Testis (tissue), 3 donors: ENCODE data around the gene SIM1. TPM values are rescaled to one million over a fixed set of nuclear protein-coding genes. Genes with fewer than 3 reads are reported as not detected.

Source experiments
- DNase-seq: peaks from one replicate; pipeline ENCODE4 v3.0.0-alpha.2; 2019
- H3K27ac ChIP-seq, 2 donors: fragments of 200-600 bp; sonication (generic); one replicate each; pipeline ENCODE4 v1.5.1; 2019
- H3K27me3 ChIP-seq: fragments of 200-600 bp; sonication (generic); one replicate; pipeline ENCODE4 v1.5.1; 2019
- H3K36me3 ChIP-seq: fragments of 200-600 bp; sonication (generic); one replicate; pipeline ENCODE4 v1.5.1; 2017; ENCODE audit warnings: low read depth; ENCODE audit errors: missing control alignments
- H3K4me1 ChIP-seq: fragments of 200-600 bp; sonication (generic); one replicate; pipeline ENCODE4 v1.5.1; 2019
- H3K4me3 ChIP-seq, 2 donors: fragments of 200-600 bp; sonication (generic); one replicate each; pipeline ENCODE4 v1.5.1; 2017 to 2019
- H3K9me3 ChIP-seq: fragments of 200-600 bp; sonication (generic); one replicate; pipeline ENCODE4 v1.5.1; 2017
- CTCF ChIP-seq, 3 experiments: fragments of 450-650 bp in 2 of 3; fragments of 200-600 bp in 1 of 3; sonication (generic) in 1 of 3; IDR thresholded peaks; one replicate each; pipeline ENCODE4 v1.5.1; 2016 to 2019; ENCODE audit warnings: antibody characterized with exemption in 3 of 3, mild to moderate bottlenecking in 2 of 3, moderate library complexity in 1 of 3
- POLR2A ChIP-seq: fragments of 450-650 bp; IDR thresholded peaks from one replicate; pipeline ENCODE4 v1.6.1; 2017; ENCODE audit warnings: antibody characterized with exemption, mild to moderate bottlenecking, moderate library complexity
- WGBS, 2 donors: methylation state at CpG; one replicate each; pipeline ENCODE4 v1.1.5; 2018; 5-methylcytosine and 5-hydroxymethylcytosine counted together
- intact Hi-C: fragments of 100-400 bp; cut with DNase I; formaldehyde crosslinking; loops from one replicate; pipeline ENCODE4 v1.15.1; 2023; ENCODE audit warnings: low total_unique reads
- polyA plus RNA-seq: library from polyadenylated mRNA; stranded (reverse); fragments of 350-450 nt; fragmentation: Illumina TruSeq; extraction: RNeasy Lipid Tissue Mini Kit (QIAGEN cat#74804); gene quantifications from one replicate; pipeline ENCODE4 v1.2.3, GENCODE V29; 2014; ENCODE audit warnings: low read depth, low replicate concordance; ENCODE audit not compliant: insufficient read depth
- total RNA-seq, 2 donors: library from RNA; depleted of rRNA; stranded (reverse); fragments of >200 nt; gene quantifications; one replicate each; pipeline ENCODE4 v1.2.3, GENCODE V29; 2016

SIM1 gene
- total and polyA plus RNA-seq, 3 donors from 2014 or later: 0.43 to 1.5 (median 0.88) TPM

- Histone ChIP-seq H3K36me3 (no peaks in the 10 kb centered on the region), H3K27me3 (no peaks in the 10 kb centered on the region), H3K27ac (no peak overlapping the region), H3K4me3 (no peak overlapping the region), H3K4me1 (no peaks in the 10 kb centered on the region), H3K9me3 (no peaks in the 10 kb centered on the region)
- TF ChIP-seq POLR2A (no peak), CTCF (IDR thresholded peaks at IDR 0.05) (no peak)
- WGBS, 2 donors: 84 to 86% methylated on average over 3 of the region's 3 CpGs
- intact Hi-C loops: no loop called here
- DNase-seq: no peak
These were observed 29.4 kb downstream of the SIM1 start for GRCh38 chr6:100435299-100435698.

- TF ChIP-seq POLR2A (no peak), CTCF (IDR thresholded peaks at IDR 0.05) (no peak)
- WGBS, 2 donors: 71 to 72% methylated on average over 5 of the region's 5 CpGs
- intact Hi-C loops: no loop called here
- Histone ChIP-seq H3K4me1 (no peaks in the 10 kb centered on the region), H3K9me3 (no peaks in the 10 kb centered on the region), H3K4me3 (no peak overlapping the region), H3K27ac (no peak overlapping the region), H3K27me3 (no peaks in the 10 kb centered on the region), H3K36me3 (no peaks in the 10 kb centered on the region)
- DNase-seq: no peak
These were observed 30.8 kb downstream of the SIM1 start for GRCh38 chr6:100433726-100434435.

GRCh38 chr6:100432136-100432535, 32.6 kb downstream of the SIM1 start:
- 55 to 61% methylated on average over 3 of the region's 3 CpGs for WGBS, 2 donors
- Histone ChIP-seq H3K4me3 (no peak overlapping the region), H3K4me1 (no peaks in the 10 kb centered on the region), H3K36me3 (no peaks in the 10 kb centered on the region), H3K27me3 (no peaks in the 10 kb centered on the region), H3K27ac (no peak overlapping the region), H3K9me3 (no peaks in the 10 kb centered on the region)
- TF ChIP-seq CTCF (IDR thresholded peaks at IDR 0.05) (no peak), POLR2A (no peak)
- DNase-seq: no peak
- intact Hi-C loops: no loop called here

- intact Hi-C loops: no loop called here
These were observed 33.8 kb downstream of the SIM1 start for GRCh38 chr6:100430962-100431361.

More at GRCh38 chr6:100430962-100431361, 33.8 kb downstream of the SIM1 start:
- no peaks in the 10 kb centered on the region for H3K27me3 ChIP-seq
- no peaks in the 10 kb centered on the region for H3K4me1 ChIP-seq
- DNase-seq: no peak
- H3K4me3 ChIP-seq: no peak overlapping the region
- TF ChIP-seq CTCF (IDR thresholded peaks at IDR 0.05): no peak
- no peak for TF ChIP-seq POLR2A
- 64 to 65% methylated on average over 3 of the region's 3 CpGs for WGBS, 2 donors
- H3K27ac ChIP-seq: no peak overlapping the region
- H3K9me3 ChIP-seq: no peaks in the 10 kb centered on the region
- no peaks in the 10 kb centered on the region for H3K36me3 ChIP-seq
